ENCODE results near the gene OR4S2.

The OR4S2 gene

DNA sequence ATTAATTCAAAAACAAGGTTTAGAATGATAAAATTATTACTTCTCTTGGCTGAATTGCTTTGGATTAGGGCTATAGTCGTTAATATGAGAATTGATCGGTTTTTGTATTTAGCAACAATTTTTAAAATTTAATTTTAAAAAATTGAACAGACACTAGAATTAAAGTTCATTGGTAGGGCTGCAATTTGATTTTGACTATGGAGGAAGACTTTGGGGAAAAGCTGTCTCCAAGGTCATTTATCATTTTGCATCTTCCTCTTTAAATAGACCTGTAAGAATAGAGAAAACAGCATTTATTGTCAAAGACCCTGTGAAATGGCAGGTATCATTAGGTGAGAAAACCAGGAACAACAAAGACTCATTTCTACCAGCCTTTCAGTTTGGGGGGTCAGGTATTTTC is at the start of gene OR4S2:
TSS of gene OR4S2 (plus strand) at position 301 of the 400 bp plus-strand sequence. CDS start 2,577 bp downstream, outside the sequence.
- DNase-seq: no peak

DNA sequence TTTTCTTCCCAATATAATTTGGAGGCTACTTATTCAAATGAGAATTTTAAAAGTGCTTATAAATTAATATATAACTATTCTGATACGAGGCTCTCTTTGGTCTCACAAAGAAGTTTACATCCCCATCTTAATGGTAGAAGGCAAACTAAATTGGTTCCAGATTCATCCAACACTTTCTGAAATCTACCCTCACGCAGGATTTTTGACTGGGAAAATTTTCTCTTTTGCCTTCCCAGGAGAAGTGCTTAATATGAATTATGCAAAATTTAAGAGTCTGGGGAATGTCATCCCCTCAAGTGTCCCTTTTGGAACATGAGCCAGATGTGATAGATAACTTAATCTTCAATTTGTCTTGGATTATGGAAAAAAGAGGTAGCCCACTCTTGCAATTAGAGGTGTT is 40.6 kb upstream of the OR4S2 start, which contains the start of gene OR4C11:
TSS of gene OR4C11 (minus strand) at position 101 of the 400 bp plus-strand sequence. CDS start 3,272 bp downstream, outside the sequence.
- DNase-seq: no peak

GRCh38 chr11:55624531-55624930 is 23.6 kb upstream of the OR4S2 start:
- no peak for DNase-seq

GRCh38 chr11:55634813-55635212 is 13.3 kb upstream of the OR4S2 start, which contains the start of gene OR4P4:
Gene OR4P4 (plus strand): TSS chr11:55635113.
- no peak for DNase-seq

DNA sequence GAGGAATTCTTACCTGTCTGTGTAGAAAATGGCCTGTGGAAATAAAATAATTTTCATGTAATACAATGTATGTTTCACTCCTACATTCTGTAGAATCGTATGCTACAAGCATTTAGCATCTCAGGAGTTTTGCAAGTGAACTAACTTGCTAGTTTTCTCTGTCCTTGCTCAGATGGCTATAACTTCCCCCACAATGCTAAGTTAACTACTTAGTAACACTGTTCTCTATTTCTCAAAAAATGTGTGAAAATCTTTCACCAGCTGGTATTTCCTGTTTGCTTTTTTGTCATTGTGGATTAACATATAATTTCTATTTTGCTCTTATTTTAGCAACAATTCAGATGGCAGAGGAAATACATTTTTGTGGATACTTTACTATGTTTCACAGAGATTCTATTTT is 4.4 kb downstream of the OR4S2 start:
- DNase-seq: no peak

GRCh38 chr11:55655096-55655495 is 7.0 kb downstream of the OR4S2 start:
- no peak for DNase-seq

DNA sequence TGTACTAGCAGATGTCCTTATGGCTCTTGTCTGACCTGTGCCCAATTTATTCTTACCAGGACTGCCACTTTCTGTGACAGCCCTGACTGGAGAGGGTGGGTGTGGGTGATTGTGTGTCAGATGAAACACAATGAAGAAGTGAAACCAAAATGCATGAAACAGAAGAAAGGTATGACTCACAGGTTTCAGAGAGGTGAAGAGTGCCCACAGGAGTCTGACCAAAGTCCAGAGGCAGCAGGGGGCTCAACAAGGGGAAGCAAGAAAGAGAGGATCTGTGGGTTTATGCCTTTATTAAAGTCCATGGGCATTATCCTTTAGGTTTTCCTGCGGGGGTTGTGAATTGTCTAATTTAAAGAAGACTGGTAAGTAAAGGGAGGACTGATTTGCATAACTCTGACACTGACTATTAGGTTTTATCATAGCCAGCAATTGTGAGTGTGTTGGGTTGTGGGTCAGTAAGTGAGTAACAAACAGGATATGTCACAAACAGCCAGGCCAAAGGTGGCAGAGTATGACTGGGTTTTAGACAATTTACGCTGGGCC is 10.0 kb downstream of the OR4S2 start:
- DNase-seq: no peak

- DNase-seq: no peak
Observed at GRCh38 chr11:55658608-55659007, 10.5 kb downstream of the OR4S2 start.

DNA sequence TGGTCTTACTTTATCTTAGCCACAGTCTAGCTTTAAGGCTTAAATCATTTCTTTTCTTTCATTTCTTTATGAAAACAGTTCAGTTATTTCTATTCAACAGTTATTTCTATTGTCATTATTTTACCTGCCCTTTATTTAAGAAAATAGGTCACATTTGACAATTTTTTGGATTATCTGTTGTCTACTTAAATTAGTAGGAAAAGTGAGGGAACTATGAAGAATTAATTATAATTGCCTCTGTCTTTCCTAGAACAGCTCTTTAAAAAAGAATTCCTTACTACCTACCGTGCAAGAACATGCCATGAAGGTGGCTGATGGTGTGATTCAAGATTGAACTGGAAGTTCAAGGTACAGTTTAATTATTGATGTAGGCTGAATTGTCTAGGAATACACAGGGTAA is 13.8 kb downstream of the OR4S2 start, which contains the start of gene OR4C6:
TSS of gene OR4C6 (plus strand) at position 301 of the 400 bp plus-strand sequence. CDS start 2,966 bp downstream, outside the sequence.
- no peak for DNase-seq

- no peak for DNase-seq
Observed at GRCh38 chr11:55669376-55669775, 21.2 kb downstream of the OR4S2 start.

DNA sequence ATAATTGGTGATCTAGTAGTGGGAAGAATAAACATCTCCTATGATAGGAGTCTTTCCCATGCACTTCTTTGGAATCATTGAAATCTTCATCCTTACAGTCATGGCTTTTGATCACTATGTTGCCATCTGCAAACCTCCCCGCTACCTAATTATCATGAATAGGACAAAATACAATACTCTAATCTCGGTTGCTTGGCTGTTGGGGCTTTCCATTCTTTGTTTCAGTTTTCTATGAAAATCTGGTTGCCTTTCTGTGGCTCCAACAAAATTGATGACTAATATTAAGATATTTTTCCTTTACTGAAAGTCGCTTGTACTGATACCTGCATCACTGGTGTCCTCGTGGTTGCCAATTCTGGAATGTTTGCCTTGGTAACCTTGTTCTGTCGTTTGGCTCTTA is 25.7 kb downstream of the OR4S2 start:
- no peak for DNase-seq

- DNase-seq: no peak
Observed at GRCh38 chr11:55697817-55698216, 49.7 kb downstream of the OR4S2 start.

- DNase-seq: no peak
Observed at GRCh38 chr11:55701429-55701828, 53.3 kb downstream of the OR4S2 start.

All from NCI-H524 (cell line).